SU-DHL-6 (cell line): ENCODE data around the gene CHSY3.

Experiments used
- EZH2phosphoT487 ChIP-seq: fragments of 200-600 bp; sonication (generic), shearing (Covaris generic); conservative IDR thresholded peaks from 2 replicates; pipeline ENCODE4 v1.6.1; 2018; ENCODE audit warnings: mild to moderate bottlenecking, antibody characterized with exemption, low read length, moderate library complexity, mixed read lengths
- TF ChIP-seq, protein P1 (sequence below): fragments of 200-600 bp; sonication (generic); IDR thresholded peaks from one replicate; pipeline ENCODE4 v1.5.1; 2017; ENCODE audit warnings: antibody characterized with exemption, mild to moderate bottlenecking, low read length, moderate library complexity; ENCODE audit not compliant: insufficient read depth, poor library complexity, severe bottlenecking

DNA sequence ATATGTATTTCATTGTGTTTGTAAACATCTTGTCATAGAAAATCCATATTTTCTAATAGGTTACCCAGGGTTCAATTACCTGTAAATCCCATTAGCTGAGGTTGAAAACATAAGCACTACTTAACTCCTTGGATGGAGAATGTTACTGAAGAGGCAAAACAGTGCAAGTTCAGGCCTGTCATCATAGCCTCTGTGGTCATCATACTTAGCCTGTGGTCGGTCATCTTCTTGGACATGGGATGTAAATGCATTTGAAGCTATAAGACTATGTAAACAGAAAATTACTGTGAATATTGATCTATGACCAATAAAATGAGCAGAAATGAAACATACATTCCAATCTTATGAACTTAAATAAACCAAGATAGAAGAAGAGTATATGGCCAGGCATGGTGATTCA lies 164.7 kb downstream of the CHSY3 start:
- TF ChIP-seq, protein P1, sequence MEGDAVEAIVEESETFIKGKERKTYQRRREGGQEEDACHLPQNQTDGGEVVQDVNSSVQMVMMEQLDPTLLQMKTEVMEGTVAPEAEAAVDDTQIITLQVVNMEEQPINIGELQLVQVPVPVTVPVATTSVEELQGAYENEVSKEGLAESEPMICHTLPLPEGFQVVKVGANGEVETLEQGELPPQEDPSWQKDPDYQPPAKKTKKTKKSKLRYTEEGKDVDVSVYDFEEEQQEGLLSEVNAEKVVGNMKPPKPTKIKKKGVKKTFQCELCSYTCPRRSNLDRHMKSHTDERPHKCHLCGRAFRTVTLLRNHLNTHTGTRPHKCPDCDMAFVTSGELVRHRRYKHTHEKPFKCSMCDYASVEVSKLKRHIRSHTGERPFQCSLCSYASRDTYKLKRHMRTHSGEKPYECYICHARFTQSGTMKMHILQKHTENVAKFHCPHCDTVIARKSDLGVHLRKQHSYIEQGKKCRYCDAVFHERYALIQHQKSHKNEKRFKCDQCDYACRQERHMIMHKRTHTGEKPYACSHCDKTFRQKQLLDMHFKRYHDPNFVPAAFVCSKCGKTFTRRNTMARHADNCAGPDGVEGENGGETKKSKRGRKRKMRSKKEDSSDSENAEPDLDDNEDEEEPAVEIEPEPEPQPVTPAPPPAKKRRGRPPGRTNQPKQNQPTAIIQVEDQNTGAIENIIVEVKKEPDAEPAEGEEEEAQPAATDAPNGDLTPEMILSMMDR, result no peak
- TF ChIP-seq EZH2phosphoT487, result no peak
